ENCODE measurements around the gene C12orf57. TPM values are rescaled to one million over a fixed set of nuclear protein-coding genes. Genes with fewer than 3 reads are reported as not detected.

Gene C12orf57
- total RNA-seq, 2 experiments from 2014 or later = 305 to 311 TPM

DNA sequence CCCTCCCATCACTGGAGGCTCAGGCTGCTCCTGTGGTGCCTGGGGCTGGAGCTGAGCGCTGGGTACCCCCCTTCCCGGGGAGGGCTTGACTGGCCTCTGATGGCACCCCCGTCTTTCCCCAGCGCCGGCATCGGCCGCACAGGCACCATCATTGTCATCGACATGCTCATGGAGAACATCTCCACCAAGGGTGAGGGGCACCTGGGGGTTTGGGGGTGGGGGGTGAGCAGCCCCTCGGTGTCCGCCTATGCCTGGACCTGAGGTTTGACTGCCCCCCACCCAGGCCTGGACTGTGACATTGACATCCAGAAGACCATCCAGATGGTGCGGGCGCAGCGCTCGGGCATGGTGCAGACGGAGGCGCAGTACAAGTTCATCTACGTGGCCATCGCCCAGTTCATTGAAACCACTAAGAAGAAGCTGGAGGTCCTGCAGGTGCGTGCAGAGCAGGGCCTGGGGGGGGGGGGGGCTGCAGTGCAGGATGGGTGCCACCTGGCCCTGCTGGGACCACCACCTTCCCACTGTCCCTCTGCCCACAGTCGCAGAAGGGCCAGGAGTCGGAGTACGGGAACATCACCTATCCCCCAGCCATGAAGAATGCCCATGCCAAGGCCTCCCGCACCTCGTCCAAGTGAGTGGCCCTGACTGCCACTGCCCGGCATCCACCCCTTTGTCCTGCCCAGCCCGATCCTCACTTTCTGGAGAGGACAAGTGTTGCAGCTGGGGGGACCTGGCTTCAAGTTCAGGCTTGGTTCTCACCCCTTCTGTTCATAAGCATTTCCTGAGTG, 16.2 kb downstream of the C12orf57 start:
- CTCF ChIA-PET = interaction anchor here (1.3 to 13.3 kb wide), 6 partner anchors 12 to 149 kb away, joined by 4 to 324 read pairs (median 10); partner anchors contain the start of genes C12orf57, C1RL, PTPN6 and RNU7-1

DNA sequence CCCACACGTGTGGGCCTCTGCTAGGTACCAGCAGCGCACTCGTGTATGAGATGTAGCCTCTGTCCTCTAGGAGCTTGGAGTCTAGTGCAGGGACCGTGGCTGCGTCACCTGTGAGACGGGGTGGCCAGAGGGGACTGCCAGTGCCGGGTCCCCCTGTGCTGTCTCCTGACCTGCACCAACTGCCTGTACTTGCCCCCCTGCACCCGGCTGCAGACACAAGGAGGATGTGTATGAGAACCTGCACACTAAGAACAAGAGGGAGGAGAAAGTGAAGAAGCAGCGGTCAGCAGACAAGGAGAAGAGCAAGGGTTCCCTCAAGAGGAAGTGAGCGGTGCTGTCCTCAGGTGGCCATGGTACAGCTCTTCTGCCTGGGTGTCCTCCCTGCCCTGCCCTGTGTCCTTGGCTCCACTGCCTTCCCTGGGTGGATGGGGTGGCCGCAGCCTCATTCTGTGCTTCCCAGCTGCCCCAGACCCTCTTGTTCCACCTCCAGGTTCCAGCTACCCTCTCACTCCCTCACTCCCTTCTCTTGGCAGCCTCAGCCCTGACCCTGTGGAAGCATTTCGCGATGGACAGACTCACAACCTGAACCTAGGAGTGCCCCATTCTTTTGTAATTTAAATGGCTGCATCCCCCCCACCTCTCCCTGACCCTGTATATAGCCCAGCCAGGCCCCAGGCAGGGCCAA, 16.9 kb downstream of the C12orf57 start:
- Mint-ChIP-seq H3K9me3 (no peaks in the 10 kb centered on the region), H3K36me3 (ENCODE audit: low read depth) (peaks cover 70% of the 10 kb centered on the region), H3K4me1 (ENCODE audit: low read depth) (peaks cover 77% of the 10 kb centered on the region), H3K27ac (peak overlapping the region; percentile 97), H3K27me3 (no peaks in the 10 kb centered on the region), H3K4me3 (peak overlapping the region; percentile 90)
- H3K27me3 ChIP-seq (ENCODE audit: control insufficient read depth in 1 of 2, insufficient read depth in 2 of 2, low read length in 2 of 2) = no peaks in the 10 kb centered on the region
- DNase-seq (peak in 4 of 14 experiments; percentile 39 to 68 (median 60)), ATAC-seq (ENCODE audit: poor library complexity) (no peak)
- intact Hi-C loops (cut with DNase I, micrococcal nuclease) = loop anchor here in 1 of 2 experiments (1.0 kb wide), 2 partner anchors 7 to 16 kb away; partner anchors contain the start of gene C12orf57
- H3K36me3 ChIP-seq (ENCODE audit: insufficient read depth, low read length) = peaks cover 49% of the 10 kb centered on the region
- no peaks in the 10 kb centered on the region for H3K9me3 ChIP-seq (ENCODE audit: control insufficient read depth in 1 of 2, insufficient read depth in 1 of 2, low read length in 2 of 2)
- H3K4me1 ChIP-seq (ENCODE audit: insufficient read depth, low read length) = peaks cover 95% of the 10 kb centered on the region
- ChIA-PET POLR2A (interaction anchor here (1.0 to 16.4 kb wide), 11 partner anchors 8 to 358 kb away, joined by 4 to 963 read pairs (median 7); partner anchors contain the start of genes C12orf57, C1RL, ENO2 and LPCAT3), CTCF (interaction anchor here (0.6 to 13.3 kb wide), 9 partner anchors 13 to 125 kb away, joined by 3 to 324 read pairs (median 6); partner anchors contain the start of genes C12orf57, LPCAT3, LRRC23 and PTPN6)
- no peak overlapping the region for H3K4me3 ChIP-seq (ENCODE audit: low read length)
- TF ChIP-seq, protein P1, sequence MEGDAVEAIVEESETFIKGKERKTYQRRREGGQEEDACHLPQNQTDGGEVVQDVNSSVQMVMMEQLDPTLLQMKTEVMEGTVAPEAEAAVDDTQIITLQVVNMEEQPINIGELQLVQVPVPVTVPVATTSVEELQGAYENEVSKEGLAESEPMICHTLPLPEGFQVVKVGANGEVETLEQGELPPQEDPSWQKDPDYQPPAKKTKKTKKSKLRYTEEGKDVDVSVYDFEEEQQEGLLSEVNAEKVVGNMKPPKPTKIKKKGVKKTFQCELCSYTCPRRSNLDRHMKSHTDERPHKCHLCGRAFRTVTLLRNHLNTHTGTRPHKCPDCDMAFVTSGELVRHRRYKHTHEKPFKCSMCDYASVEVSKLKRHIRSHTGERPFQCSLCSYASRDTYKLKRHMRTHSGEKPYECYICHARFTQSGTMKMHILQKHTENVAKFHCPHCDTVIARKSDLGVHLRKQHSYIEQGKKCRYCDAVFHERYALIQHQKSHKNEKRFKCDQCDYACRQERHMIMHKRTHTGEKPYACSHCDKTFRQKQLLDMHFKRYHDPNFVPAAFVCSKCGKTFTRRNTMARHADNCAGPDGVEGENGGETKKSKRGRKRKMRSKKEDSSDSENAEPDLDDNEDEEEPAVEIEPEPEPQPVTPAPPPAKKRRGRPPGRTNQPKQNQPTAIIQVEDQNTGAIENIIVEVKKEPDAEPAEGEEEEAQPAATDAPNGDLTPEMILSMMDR (IDR thresholded peaks at IDR 0.05) = peak; percentile 13
- peak overlapping the region; percentile 94 to 96 for H3K27ac ChIP-seq (ENCODE audit: low read depth in 1 of 2, low read length in 2 of 2)

More for the DNA sequence above, 16.2 kb downstream of the C12orf57 start:
- Histone ChIP-seq H3K4me1 (ENCODE audit: insufficient read depth, low read length) (peaks cover 98% of the 10 kb centered on the region), H3K4me3 (ENCODE audit: low read length) (peak overlapping the region; percentile 50), H3K27ac (ENCODE audit: low read depth in 1 of 2, low read length in 2 of 2) (peak overlapping the region; percentile 94 to 96), H3K36me3 (ENCODE audit: insufficient read depth, low read length) (peaks cover 50% of the 10 kb centered on the region), H3K9me3 (ENCODE audit: control insufficient read depth in 1 of 2, insufficient read depth in 1 of 2, low read length in 2 of 2) (no peaks in the 10 kb centered on the region), H3K27me3 (ENCODE audit: control insufficient read depth in 1 of 2, insufficient read depth in 2 of 2, low read length in 2 of 2) (no peaks in the 10 kb centered on the region)
- Mint-ChIP-seq H3K36me3 (ENCODE audit: low read depth) (peaks cover 70% of the 10 kb centered on the region), H3K9me3 (no peaks in the 10 kb centered on the region), H3K27ac (peak overlapping the region; percentile 97), H3K27me3 (no peaks in the 10 kb centered on the region), H3K4me3 (peak overlapping the region; percentile 90), H3K4me1 (ENCODE audit: low read depth) (peaks cover 81% of the 10 kb centered on the region)
- peak in 1 of 14 experiments; percentile 37 for DNase-seq
- intact Hi-C loops (cut with DNase I, micrococcal nuclease) = no loop called here
- TF ChIP-seq, protein P1 (IDR thresholded peaks at IDR 0.05) = no peak
- no peak for ATAC-seq (ENCODE audit: poor library complexity)
- POLR2A ChIA-PET = interaction anchor here (1.1 to 16.4 kb wide), 17 partner anchors 8 to 271 kb away, joined by 3 to 963 read pairs (median 7); partner anchors contain the start of genes C12orf57, C1RL, COPS7A and ENO2

DNA sequence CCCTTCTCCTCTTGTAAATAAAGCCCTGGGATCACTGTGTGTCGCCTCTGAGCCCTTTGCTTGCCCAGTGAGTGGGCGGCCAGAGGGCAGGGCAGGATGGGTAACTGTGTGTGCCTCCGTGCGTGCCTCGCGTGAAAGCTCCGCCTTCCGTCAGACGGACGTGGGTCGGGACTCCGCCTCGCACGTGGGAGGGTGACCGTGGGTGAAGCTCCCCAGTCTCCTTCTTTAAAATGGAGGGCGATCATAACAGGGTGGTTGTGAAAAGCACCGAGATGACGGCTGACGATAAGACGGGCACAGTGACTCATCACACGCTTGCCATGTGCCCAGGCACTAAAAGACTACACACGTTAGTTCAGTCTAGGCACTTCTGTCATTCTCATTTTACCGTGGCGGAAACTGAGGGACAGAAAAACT, 17.5 kb downstream of the C12orf57 start:
- H3K9me3 ChIP-seq (ENCODE audit: control insufficient read depth in 1 of 2, insufficient read depth in 1 of 2, low read length in 2 of 2) = no peaks in the 10 kb centered on the region
- peak; percentile 74 to 98 (median 88) for DNase-seq
- Mint-ChIP-seq H3K36me3 (ENCODE audit: low read depth) (peaks cover 70% of the 10 kb centered on the region), H3K27ac (peak overlapping the region; percentile 97), H3K4me3 (peak overlapping the region; percentile 90), H3K9me3 (no peaks in the 10 kb centered on the region), H3K4me1 (ENCODE audit: low read depth) (peaks cover 74% of the 10 kb centered on the region), H3K27me3 (no peaks in the 10 kb centered on the region)
- intact Hi-C loops (cut with DNase I, micrococcal nuclease) = loop anchor here in 1 of 2 experiments (1.0 kb wide), 2 partner anchors 8 to 17 kb away; partner anchors contain the start of gene C12orf57
- TF ChIP-seq, protein P1 (IDR thresholded peaks at IDR 0.05) = no peak
- ATAC-seq (ENCODE audit: poor library complexity) = peak; percentile 77
- peak overlapping the region; percentile 29 for H3K4me3 ChIP-seq (ENCODE audit: low read length)
- peaks cover 49% of the 10 kb centered on the region for H3K36me3 ChIP-seq (ENCODE audit: insufficient read depth, low read length)
- POLR2A ChIA-PET = interaction anchor here (1.0 to 16.4 kb wide), 10 partner anchors 14 to 358 kb away, joined by 4 to 963 read pairs (median 7); partner anchors contain the start of genes C12orf57, C1RL, ENO2 and LPCAT3
- H3K27ac ChIP-seq (ENCODE audit: low read depth in 1 of 2, low read length in 2 of 2) = peak overlapping the region; percentile 94 to 96
- H3K4me1 ChIP-seq (ENCODE audit: insufficient read depth, low read length) = peaks cover 90% of the 10 kb centered on the region
- no peaks in the 10 kb centered on the region for H3K27me3 ChIP-seq (ENCODE audit: control insufficient read depth in 1 of 2, insufficient read depth in 2 of 2, low read length in 2 of 2)
- CTCF ChIA-PET = interaction anchor here (0.6 to 13.3 kb wide), 10 partner anchors 14 to 126 kb away, joined by 3 to 324 read pairs (median 6); partner anchors contain the start of genes C12orf57, ENO2, LPCAT3 and LRRC23

Measured in CD4-positive, alpha-beta T cell (primary cell).